Kidney (tissue), 14 donors: ENCODE data around the gene TYW3. TPM values are rescaled to one million over a fixed set of nuclear protein-coding genes. Genes with fewer than 3 reads are reported as not detected.

Source experiments
- DNase-seq, 5 donors: peaks; one replicate each; pipeline ENCODE4 v3.0.0-alpha.2; 2013 to 2020
- FAIRE-seq: peaks from 2 replicates; lab custom pipeline; 2012; peaks lifted over from hg19 to GRCh38; lab: Jason Lieb, UNC
- H3K27ac ChIP-seq, 2 donors: one replicate each; pipeline ENCODE4 v1.7.0; 2013; ENCODE audit warnings: low read depth in 2 of 2, low read length in 2 of 2, inconsistent platforms in 1 of 2
- H3K27me3 ChIP-seq: one replicate; pipeline ENCODE4 v1.7.1; 2013; ENCODE audit warnings: low read length, inconsistent platforms; ENCODE audit not compliant: control insufficient read depth, insufficient read depth
- H3K36me3 ChIP-seq, 3 donors: one replicate each; pipeline versions ENCODE4 v1.7.0 to v1.7.1; 2013; ENCODE audit warnings: low read length in 3 of 3, control low read depth in 1 of 3, inconsistent platforms in 1 of 3; ENCODE audit not compliant: insufficient read depth in 3 of 3, control insufficient read depth in 2 of 3
- H3K4me1 ChIP-seq, 3 donors: one replicate each; pipeline versions ENCODE4 v1.7.0 to v1.7.1; 2013; ENCODE audit warnings: low read length in 3 of 3, inconsistent platforms in 1 of 3, low read depth in 1 of 3; ENCODE audit not compliant: control insufficient read depth in 2 of 3, insufficient read depth in 2 of 3
- H3K4me3 ChIP-seq, 3 donors: one replicate each; pipeline versions ENCODE4 v1.7.0 to v1.8.1; 2013; ENCODE audit warnings: low read length in 3 of 3, control low read depth in 1 of 3, inconsistent platforms in 1 of 3
- H3K9ac ChIP-seq, 3 donors: one replicate each; pipeline versions ENCODE4 v1.7.0 to v1.7.1; 2013; ENCODE audit warnings: low read length in 3 of 3, control low read depth in 1 of 3, inconsistent platforms in 1 of 3
- H3K9me3 ChIP-seq, 3 donors: one replicate each; pipeline versions ENCODE4 v1.7.0 to v1.7.1; 2013; ENCODE audit warnings: low read length in 3 of 3, control low read depth in 1 of 3, inconsistent platforms in 1 of 3; ENCODE audit not compliant: control insufficient read depth in 2 of 3, insufficient read depth in 1 of 3
- CTCF ChIP-seq: IDR thresholded peaks from 3 replicates; pipeline ENCODE4 v1.5.1; 2012; ENCODE audit warnings: mild to moderate bottlenecking, moderate library complexity, borderline replicate concordance; ENCODE audit not compliant: insufficient read depth; ENCODE audit errors: extremely low read depth
- intact Hi-C: fragments of 100-400 bp; cut with DNase I; formaldehyde crosslinking; loops from one replicate; pipeline ENCODE4 v1.11.1; 2022
- polyA plus RNA-seq: library from polyadenylated mRNA; stranded (reverse); fragments of 350-450 nt; fragmentation: Illumina TruSeq; extraction: RNeasy Lipid Tissue Mini Kit (QIAGEN cat#74804); gene quantifications from one replicate; pipeline ENCODE4 v1.2.3, GENCODE V29; 2014; ENCODE audit warnings: low read depth, low replicate concordance; ENCODE audit not compliant: insufficient read depth
- total RNA-seq: library from RNA; stranded (reverse); fragmentation: NEBNext Ultra II Directional; extraction: Animal tissue kit (Norgen Biotek cat#: 25700); gene quantifications from one replicate; pipeline ENCODE4 v1.2.1, GENCODE V29; 2021
- donor health status: control.
- donor health status: control.
- donor health status: control.
- donor health status: control.
- donor health status: control.
- donor health status: DM: yes; HTN: yes; CAD: no.
- donor health status: Normal renal cell carcinoma (clear cell type).

Gene TYW3
- total and polyA plus RNA-seq, 2 donors from 2014 or later, result 17.1 to 22.1 TPM

GRCh38 chr1:74773582-74773981, 40.6 kb downstream of the TYW3 start:
- no peaks in the 10 kb centered on the region for H3K9me3 ChIP-seq
- no peak overlapping the region for H3K9ac ChIP-seq
- no peak overlapping the region for H3K27ac ChIP-seq
- no peaks in the 10 kb centered on the region for H3K27me3 ChIP-seq
- no peaks in the 10 kb centered on the region for H3K36me3 ChIP-seq
- intact Hi-C loops, result loop anchor here (10.0 kb wide), 1 partner anchor 431 kb away; no protein-coding TSS in a partner anchor
- FAIRE-seq (no peak), DNase-seq (no peak)
- TF ChIP-seq CTCF, result no peak
- H3K4me1 ChIP-seq, result no peaks in the 10 kb centered on the region
- H3K4me3 ChIP-seq, result no peak overlapping the region

GRCh38 chr1:74775735-74776134, 42.8 kb downstream of the TYW3 start:
- intact Hi-C loops, result loop anchor here (10.0 kb wide), 1 partner anchor 429 kb away; no protein-coding TSS in a partner anchor
- FAIRE-seq, result no peak
- Histone ChIP-seq H3K9me3 (no peaks in the 10 kb centered on the region), H3K4me1 (no peaks in the 10 kb centered on the region), H3K4me3 (no peak overlapping the region), H3K27me3 (no peaks in the 10 kb centered on the region), H3K9ac (no peak overlapping the region), H3K36me3 (no peaks in the 10 kb centered on the region), H3K27ac (no peak overlapping the region)
- no peak for DNase-seq
- TF ChIP-seq CTCF, result no peak

- H3K36me3 ChIP-seq, result no peaks in the 10 kb centered on the region
- H3K27ac ChIP-seq, result no peak overlapping the region
- H3K27me3 ChIP-seq, result no peaks in the 10 kb centered on the region
- no peak for TF ChIP-seq CTCF
- no peaks in the 10 kb centered on the region for H3K4me1 ChIP-seq
- intact Hi-C loops, result loop anchor here (10.0 kb wide), 1 partner anchor 427 kb away; no protein-coding TSS in a partner anchor
- FAIRE-seq, result no peak
- no peak for DNase-seq
- no peak overlapping the region for H3K9ac ChIP-seq
- H3K9me3 ChIP-seq, result no peaks in the 10 kb centered on the region
- no peak overlapping the region for H3K4me3 ChIP-seq
Measured at GRCh38 chr1:74777525-74777924, 44.6 kb downstream of the TYW3 start.

- no peak for DNase-seq
- Histone ChIP-seq H3K27ac (no peak overlapping the region), H3K36me3 (no peaks in the 10 kb centered on the region), H3K9ac (no peak overlapping the region), H3K27me3 (no peaks in the 10 kb centered on the region), H3K9me3 (no peaks in the 10 kb centered on the region), H3K4me1 (no peaks in the 10 kb centered on the region), H3K4me3 (no peak overlapping the region)
- no peak for FAIRE-seq
- TF ChIP-seq CTCF, result no peak
- intact Hi-C loops, result loop anchor here (10.0 kb wide), 1 partner anchor 425 kb away; no protein-coding TSS in a partner anchor
Measured at GRCh38 chr1:74779750-74780149, 46.8 kb downstream of the TYW3 start.
